ENCODE data around the gene WDFY2.

WDFY2 gene

GRCh38 chr13:51747438-51748434 lies 163.5 kb downstream of the WDFY2 start:
- no peak for DNase-seq

DNA sequence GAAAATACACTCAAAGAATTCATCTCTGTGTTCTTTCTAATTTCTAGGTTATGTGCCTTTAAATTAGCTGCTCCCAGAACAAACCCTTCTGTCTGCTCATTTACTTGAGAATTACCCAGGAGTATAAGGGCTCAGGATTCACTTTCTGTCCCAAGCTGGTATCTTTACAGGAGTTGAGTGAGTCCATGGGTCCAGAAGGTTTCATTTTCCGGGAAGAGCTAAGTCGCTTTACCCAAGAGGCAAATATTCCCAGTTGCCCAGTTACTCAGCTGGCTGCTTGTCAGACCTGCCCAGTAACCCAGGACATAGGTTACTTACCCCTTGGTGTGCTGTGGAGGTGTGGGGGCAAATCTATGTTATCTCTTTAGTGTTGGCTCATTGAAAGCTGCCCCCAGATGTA lies 172.4 kb downstream of the WDFY2 start:
- no peak for DNase-seq

GRCh38 chr13:51758691-51759090 lies 174.4 kb downstream of the WDFY2 start:
- no peak for DNase-seq

- no peak for DNase-seq
Observed at GRCh38 chr13:51759240-51759639, 175.0 kb downstream of the WDFY2 start.

DNA sequence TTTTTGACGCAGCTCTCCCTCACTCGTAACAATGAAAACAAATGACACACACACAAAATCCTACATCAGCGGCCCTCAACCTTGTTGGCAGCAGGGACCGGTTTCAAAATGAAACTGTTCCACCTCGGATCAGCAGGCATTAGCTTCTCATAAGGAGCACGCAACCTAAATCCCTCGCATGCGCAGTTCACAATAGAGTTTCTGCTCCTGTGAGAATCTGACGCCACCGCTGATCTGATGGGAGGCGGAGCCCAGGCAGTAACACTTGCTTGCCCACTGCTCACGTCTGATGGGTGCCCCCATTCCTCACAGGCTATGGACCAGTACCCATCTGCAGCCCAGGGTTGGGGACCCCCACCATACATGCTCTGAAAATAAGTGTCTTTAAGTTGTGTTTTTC lies 176.3 kb downstream of the WDFY2 start:
- DNase-seq, result no peak

DNA sequence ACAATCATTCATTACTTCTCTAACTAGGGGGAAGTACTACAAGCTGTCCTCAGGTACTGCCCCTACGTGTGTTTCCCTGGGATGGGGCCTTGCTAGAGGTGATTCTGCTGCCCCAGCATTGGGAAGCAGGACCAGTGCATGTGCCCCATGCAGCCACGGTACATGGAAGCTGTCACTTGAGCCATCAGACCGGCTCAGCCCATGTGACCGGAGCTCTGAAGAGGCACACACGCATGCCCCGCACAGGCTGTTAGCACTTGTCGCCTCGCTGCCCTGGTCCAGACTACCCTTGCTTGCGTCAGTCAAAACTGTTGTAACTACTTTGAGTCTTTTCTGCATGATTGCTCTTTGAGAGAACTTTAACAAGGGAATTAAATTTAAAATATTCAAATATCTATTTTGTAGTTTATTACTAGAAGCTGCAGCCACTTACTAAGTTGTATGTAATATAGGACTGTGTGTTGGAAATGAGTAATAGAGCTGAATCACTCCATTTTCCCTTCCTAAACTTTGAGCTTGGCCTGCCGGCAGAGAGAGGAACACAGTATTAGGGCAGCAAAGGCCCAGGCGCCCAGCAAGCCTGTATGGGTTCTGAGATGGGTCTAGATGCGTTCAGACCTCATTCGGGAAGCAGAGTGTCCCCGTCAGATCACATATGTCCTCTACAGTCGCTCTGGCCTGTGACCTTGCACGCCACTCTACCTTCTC lies 177.5 kb downstream of the WDFY2 start:
- DNase-seq, result no peak

- no peak for DNase-seq
Observed at GRCh38 chr13:51763486-51763885, 179.2 kb downstream of the WDFY2 start.

DNA sequence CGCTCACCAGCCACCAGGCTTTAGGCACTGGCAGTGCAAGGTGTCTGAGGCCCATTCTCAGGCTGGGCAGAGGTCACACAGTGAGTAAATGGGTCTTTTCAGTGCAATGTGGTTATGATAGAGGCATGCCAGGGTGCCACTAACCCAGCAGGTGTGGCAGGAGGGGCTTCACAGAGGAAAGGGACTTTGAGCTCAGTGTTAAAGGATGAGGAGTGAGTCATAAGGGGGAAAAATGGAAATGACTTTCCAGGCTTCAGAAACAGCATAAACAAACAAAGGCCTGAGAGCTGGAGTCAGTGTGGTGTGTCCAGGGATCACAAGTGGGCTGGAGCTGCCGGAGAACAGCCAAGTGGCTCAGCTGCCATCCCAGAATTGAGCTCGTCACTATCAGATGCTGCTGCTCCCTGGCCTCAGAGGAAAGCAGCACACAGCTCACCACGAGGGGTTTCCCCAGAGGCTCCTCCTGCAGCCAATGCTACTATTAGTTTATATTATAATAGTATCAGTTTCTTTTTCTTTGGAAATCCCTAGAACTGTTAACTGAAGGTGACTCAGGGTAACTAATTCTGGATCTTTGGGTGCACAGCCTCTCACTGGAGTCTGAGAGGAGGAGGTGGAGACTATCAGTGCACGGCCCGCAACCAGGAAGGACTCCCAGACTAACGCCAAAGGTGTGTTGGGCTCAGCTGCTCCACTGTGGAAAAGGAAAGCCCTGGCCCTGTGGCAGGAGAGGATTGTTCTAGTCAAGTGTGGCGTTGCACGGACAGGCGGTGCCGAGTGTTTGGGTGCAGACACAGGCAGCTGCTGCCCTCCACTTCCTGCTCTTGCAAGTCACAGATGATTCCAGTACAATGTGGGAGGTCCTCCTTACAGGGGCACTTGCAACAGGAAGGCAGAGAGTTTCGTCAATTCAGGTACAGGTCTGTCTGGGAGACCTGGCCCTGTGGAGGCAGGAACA lies 180.2 kb downstream of the WDFY2 start:
- no peak for DNase-seq

GRCh38 chr13:51765142-51765515 lies 180.9 kb downstream of the WDFY2 start:
- DNase-seq, result no peak

DNA sequence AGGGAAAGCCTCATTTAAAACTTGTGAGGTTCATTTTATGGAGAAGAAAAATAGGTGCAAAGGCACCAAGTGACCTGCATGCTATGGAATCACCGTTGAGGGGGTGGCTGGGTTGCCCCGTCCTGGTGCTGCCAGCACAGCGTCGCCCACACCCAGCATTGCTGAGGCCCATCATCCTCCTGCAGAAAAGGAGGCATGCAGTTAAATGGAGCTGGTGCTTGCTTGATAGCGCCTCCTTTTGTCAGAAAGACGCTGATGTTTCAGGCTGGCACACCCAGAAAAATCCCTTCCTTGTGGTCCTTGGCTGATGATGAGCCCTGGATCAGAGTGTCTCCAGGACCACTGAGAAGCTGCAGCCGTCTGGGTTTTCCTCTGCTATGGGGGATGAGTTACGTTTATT lies 182.8 kb downstream of the WDFY2 start:
- DNase-seq, result no peak

DNA sequence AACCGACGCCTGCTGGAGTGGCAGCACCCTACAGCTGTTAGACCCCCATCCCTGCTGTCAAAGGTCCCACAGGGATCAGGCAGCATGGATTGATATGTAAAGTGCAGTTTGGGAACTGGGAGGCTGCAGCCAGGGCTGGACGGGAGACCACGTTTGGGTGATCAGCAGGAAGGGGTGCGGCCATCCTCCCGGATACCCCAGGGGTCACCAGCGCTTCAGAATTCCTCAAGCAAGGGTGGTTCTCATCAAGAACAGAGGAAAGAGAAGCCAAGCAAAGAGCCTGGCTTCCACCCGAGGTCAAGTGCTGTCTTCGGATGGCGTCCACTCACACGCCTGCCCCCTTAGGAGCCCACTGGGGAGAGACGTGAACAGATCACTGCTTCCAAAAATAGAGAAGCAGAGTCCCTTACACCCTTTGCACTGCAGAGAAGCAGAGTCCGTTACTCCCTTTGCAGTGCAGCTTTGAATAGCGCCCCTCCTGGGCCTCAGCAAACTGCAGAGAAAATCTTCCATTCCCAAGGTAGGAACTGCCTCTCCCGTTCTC lies 184.2 kb downstream of the WDFY2 start:
- no peak for DNase-seq

DNA sequence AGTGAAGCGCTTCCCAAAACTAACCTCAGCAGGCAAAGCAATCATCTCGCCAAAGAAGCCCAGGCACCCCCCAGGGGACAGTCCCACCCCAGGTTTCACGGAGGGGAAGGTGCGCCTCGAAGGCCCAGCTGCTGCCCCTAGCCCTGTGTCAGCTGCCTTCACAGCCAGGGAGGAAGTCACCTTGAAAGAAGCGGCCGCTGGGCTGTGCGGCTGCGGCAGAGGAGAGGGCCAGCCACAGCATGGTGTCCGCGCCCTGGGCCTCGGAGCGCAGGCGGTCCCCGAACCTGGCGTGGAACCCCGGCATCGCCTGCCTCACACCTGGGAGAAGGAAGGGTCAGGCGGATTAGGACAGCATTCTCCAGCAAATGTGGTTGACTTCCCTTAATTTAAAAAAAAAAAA lies 184.7 kb downstream of the WDFY2 start:
- DNase-seq, result no peak

DNA sequence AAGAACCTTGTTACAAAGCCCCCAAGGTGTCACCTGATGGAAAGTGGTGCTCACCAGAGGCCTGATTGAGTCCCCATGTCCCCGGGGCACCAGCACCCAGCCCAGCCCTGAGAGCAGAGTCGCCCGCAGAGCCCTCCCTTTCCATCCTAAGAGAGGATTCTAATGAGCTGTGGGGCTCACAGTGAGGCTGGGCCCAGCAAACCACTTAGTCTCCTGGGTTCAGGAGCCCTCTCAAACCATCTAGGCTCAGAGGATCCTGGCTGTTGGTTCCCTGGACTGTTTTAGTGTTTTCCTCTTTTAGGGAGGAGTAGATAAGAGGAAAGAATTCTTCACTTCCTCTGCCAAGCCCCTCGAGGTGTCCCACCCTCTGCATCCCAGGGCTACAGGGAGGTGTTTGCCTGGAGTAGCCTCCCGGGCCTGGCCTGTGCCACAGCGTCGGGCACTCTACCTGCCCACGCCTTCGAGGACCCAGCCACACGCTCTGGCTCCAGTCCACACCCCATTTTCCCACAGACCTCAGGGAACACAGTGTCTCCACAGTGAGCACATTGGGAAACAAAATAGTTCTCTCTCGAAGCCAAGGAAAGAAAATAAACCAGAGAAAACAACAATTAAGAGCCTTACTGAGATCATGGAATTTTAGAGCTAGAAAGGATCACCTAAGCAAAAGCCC lies 185.3 kb downstream of the WDFY2 start:
- no peak for DNase-seq

DNA sequence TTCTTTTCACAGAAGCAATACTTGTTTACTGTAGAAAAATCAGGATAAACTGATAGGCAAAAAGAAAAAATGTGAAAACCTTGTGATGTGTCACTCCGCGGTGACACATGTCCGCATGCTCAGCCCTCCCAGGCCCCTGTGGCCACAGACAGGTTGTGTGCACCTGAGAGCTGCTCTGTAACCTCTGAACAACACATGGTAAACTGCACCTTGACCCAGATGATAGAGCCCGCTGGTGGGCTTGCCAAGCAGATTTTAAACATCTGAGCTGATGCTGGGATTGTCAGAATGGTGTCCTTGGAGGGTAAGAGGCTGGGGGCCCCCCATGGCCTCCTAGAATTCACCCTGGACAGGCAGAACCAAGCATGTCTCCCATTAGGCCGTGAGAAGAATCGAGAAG lies 185.9 kb downstream of the WDFY2 start:
- no peak for DNase-seq

DNA sequence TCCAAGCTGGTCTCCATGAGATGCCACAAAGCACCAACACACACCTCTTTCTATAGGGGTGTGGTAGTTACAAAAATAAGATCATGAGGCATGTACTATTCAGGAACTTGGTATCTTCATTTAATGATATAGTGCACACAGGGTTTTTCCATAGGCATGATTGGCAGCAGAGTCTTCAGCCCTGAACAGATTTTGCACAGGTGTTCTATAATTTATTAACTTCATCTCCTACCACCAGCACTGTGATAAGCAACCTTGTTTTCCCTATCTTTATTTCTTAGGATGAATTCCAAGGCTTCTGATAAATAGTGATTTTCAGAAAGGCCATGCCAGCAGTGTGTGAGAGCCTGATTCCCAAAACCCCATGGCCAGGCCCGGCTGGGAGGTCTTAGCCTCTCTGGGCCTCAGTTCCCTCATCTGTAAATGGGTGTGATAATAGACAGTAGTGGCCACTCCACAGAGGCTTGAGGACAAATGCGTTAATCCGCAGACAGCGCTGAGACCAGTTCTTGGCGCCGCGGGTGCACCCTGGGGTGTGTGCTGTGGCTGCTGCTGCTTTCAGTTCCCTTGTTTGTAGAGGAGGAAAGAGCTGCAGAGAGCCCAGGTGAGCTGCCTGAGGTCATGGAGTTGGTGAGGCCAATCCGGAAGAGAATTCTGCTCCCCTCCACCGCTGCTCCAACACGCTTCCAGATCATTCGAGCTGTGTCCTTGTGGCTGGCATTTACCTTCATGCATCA lies 186.6 kb downstream of the WDFY2 start:
- DNase-seq, result no peak

DNA sequence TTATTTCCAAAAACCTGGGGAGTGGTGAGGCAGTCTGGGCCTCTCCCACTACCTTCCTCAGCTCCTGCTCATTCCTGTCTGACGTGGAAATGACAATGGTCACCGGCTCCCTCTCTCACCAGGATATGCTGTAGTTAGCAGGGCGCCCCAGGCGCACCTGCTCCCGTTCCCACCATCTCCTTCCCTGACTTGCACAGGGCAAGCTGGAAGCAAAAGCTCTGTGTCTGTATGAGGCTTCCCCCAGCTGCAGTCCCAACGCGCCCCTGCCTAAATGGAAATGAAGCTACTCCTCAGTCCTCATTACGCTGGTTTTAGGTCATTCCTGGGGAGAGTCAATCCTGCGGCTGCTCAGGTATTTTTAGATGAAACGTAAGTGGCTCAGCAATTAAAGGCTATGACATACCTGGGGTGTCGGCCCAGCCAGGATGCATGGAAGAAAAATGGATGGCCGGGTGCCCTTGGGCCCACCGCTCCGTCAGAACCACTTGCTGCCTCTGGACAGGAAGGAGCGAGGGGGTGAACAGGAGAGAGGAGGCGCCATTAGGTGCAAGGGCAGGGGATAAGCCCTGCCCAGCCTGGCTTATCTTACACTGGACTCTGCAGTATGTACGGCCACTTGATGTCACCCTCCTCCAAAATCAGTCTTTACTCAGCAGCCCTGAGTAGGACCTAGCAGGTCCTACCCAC lies 187.3 kb downstream of the WDFY2 start:
- DNase-seq, result no peak

- DNase-seq, result no peak
Observed at GRCh38 chr13:51772105-51772455, 187.8 kb downstream of the WDFY2 start.

- DNase-seq, result no peak
Observed at GRCh38 chr13:51772781-51773180, 188.5 kb downstream of the WDFY2 start.

GRCh38 chr13:51773515-51773914 lies 189.3 kb downstream of the WDFY2 start:
- no peak for DNase-seq

GRCh38 chr13:51776179-51776578 lies 191.9 kb downstream of the WDFY2 start:
- DNase-seq, result no peak

DNA sequence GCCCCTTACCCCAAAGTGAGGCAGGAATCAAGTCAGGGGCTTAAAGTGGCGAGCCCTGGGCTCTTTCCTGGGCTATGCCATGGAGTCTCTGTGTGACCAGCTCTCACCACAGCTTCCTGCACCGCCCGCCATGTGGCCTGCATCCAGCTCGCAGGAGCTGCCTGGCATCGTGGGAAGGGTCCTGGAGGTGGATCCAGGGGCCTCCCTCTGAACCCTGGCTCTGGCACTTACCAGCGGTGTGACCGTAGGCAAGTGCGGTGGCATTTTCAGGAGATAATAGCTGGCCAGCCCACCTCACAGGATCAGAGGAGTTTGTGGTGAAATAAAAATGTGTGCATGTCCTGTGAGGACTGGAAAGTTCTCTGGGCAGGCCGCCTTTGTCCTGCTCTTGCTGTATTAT lies 193.7 kb downstream of the WDFY2 start:
- DNase-seq, result no peak
